GM12864 (cell line): Measurements from ENCODE around the gene PLXNB3.

Source experiments
- DNase-seq: peaks from one replicate; pipeline ENCODE4 v3.0.0-alpha.2; 2011; ENCODE audit warnings: low read depth
- H3K4me3 ChIP-seq: 2 replicates; pipeline ENCODE4 v1.5.1; 2011; ENCODE audit warnings: mild to moderate bottlenecking, low read depth, low read length, control low read depth
- CTCF ChIP-seq: IDR thresholded peaks from 2 replicates; pipeline ENCODE4 v1.5.1; 2011; ENCODE audit warnings: low read depth, mild to moderate bottlenecking, moderate library complexity, low read length, control low read depth, inconsistent platforms; ENCODE audit errors: missing control alignments

PLXNB3 gene

DNA sequence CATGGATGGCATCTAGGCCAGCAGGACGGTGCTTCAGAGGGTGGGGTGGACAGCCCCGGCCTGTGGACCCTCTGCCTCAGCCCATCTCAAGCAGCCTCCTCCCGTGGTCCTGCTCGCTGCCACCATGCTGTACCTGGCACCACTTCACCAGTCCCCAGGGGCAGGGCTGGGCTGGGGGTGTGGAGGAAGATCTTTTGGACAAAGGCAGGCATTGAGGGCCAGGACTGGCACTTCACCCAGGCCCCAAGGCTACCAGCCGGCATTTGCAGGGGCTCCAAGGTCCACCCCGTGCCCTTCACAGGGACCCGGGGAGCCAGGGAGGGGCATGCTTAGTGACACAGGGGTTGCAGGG, 713 bp downstream of the PLXNB3 start:
- H3K4me3 ChIP-seq: no peak overlapping the region
- no peak for TF ChIP-seq CTCF
- DNase-seq: no peak

GRCh38 chrX:153765138-153766079, 1.4 kb downstream of the PLXNB3 start:
- H3K4me3 ChIP-seq: no peak overlapping the region
- DNase-seq: no peak
- no peak for TF ChIP-seq CTCF

GRCh38 chrX:153766098-153766817, 2.2 kb downstream of the PLXNB3 start:
- no peak overlapping the region for H3K4me3 ChIP-seq
- no peak for DNase-seq
- no peak for TF ChIP-seq CTCF

GRCh38 chrX:153766871-153767673, 3.0 kb downstream of the PLXNB3 start:
- no peak for DNase-seq

DNA sequence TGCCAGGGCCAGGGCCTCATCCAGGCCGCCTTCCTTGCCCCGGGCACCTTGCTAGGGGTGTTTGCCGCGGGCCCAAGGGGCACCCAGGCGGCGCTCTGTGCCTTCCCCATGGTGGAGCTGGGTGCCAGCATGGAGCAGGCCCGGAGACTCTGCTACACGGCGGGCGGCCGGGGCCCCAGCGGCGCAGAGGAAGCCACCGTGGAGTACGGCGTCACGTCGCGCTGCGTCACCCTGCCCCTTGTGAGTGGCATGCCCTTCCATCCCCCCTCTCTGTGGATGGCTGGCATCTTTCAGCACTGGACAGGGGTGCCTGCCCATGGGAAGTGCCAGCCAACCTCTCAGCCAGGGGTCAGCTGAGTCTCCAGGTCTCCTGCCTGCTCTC, 3.6 kb downstream of the PLXNB3 start:
- DNase-seq: no peak
- H3K4me3 ChIP-seq: no peak overlapping the region
- TF ChIP-seq CTCF: no peak

More at GRCh38 chrX:153766871-153767673, 3.0 kb downstream of the PLXNB3 start:
- TF ChIP-seq CTCF: no peak
- H3K4me3 ChIP-seq: no peak overlapping the region

DNA sequence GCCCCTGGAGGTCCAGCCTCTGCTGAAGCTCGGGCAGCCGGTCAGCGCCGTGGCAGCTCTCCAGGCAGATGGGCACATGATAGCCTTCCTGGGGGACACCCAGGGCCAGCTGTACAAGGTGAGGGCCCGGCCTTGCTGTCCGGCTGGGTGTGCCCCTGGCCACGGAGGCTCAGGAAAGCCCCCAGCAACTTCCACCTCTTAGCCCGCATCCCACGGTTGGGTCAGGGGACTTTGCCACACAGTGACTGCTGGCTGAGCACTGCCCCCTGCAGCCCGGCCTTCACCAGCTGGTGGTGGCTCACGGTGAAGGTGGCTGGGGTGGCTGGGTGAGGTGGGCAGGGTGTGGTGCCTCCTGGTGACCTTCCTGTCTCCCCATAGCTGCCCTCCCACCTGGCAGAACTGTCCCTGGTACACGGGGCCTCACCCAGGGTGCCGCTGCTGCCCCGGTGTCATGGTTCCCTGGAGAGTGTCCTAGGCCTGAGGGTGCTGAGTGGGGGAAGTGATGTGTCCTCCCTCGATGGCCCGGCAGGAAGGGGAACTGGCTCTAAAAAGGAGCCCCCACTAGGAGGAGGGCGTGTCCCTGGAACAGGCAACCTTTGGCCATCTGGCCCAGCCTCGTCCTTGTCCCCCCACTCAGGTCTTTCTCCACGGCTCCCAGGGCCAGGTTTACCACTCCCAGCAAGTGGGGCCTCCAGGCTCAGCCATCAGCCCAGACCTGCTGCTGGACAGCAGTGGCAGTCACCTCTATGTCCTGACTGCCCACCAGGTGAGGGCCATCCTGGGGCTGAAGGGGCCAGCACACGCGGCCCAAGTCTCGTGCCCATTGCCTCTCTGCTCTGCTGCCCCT, 4.5 kb downstream of the PLXNB3 start:
- no peak for DNase-seq
- TF ChIP-seq CTCF: no peak
- H3K4me3 ChIP-seq: no peak overlapping the region
